Measurements from ENCODE around the gene ERBB2. TPM values are rescaled to one million over a fixed set of nuclear protein-coding genes. Genes with fewer than 3 reads are reported as not detected.
A peak's percentile ranks its signal among the peaks of the same experiment; 100 is the strongest.

ERBB2 gene
- total and polyA plus RNA-seq, 10 of the 15 experiments (the other 5 are each of a cell fraction or from before 2014, with no cell fraction given) = 0.39 to 7.0 (median 4.3) TPM

GRCh38 chr17:39765766-39766165 is 65.9 kb downstream of the ERBB2 start:
- WGBS (ENCODE audit: insufficient coverage, insufficient replicate concordance, low lambda C conversion rate, missing lambda C conversion rate) = 94% methylated on average over 18 of the region's 18 CpGs
- Histone ChIP-seq H3K27me3 (replicated peaks in 1 of 2; ENCODE audit: control insufficient read depth in 2 of 2, insufficient read depth in 2 of 2, low read length in 1 of 2) (no peaks in the 10 kb centered on the region), H3K27ac (ENCODE audit: control insufficient read depth, insufficient read depth) (no peak overlapping the region), H4K20me1 (ENCODE audit: control insufficient read depth, insufficient read depth) (no peaks in the 10 kb centered on the region; the same call in none of the 2 replicates), H2AFZ (ENCODE audit: control insufficient read depth, low read depth, low read length) (no peak overlapping the region), H3K4me1 (ENCODE audit: control insufficient read depth, insufficient read depth, low read length) (peaks cover 56% of the 10 kb centered on the region), H3K4me2 (ENCODE audit: control insufficient read depth, insufficient read depth) (no peak overlapping the region), H3K9me3 (replicated peaks; ENCODE audit: control insufficient read depth, insufficient read depth, low read length) (no peaks in the 10 kb centered on the region), H3K4me3 (no peak overlapping the region), H3K36me3 (ENCODE audit: control insufficient read depth in 2 of 2, insufficient read depth in 2 of 2, low read length in 1 of 2) (peaks cover 19 to 55% of the 10 kb centered on the region in 2 experiments), H3K9ac (ENCODE audit: control insufficient read depth, insufficient read depth, low read length) (no peak overlapping the region), H3K79me2 (ENCODE audit: control insufficient read depth, insufficient read depth, low read length) (peaks cover 80% of the 10 kb centered on the region)
- ChIA-PET CTCF (interaction anchor here (0.9 to 1.6 kb wide), 2 partner anchors 10 to 193 kb away, joined by 3 to 6 read pairs; no protein-coding TSS in a partner anchor), POLR2A (interaction anchor here (0.6 to 1.9 kb wide), 3 partner anchors 11 to 78 kb away, joined by 3 to 5 read pairs (median 3); partner anchors contain the start of gene PGAP3), SMC1A (ENCODE audit: uncharacterized antibody, unreplicated experiment) (interaction anchor here (1.0 to 2.5 kb wide), 9 partner anchors 7 to 99 kb away, joined by 3 to 12 read pairs (median 5); no protein-coding TSS in a partner anchor), RAD21 (ENCODE audit: unreplicated experiment) (interaction anchor here (1.6 to 1.8 kb wide), 2 partner anchors 10 kb away, joined by 3 to 12 read pairs; no protein-coding TSS in a partner anchor)
- DNase-seq (ENCODE audit: low read depth, low spot score) (no peak), FAIRE-seq (no peak), ATAC-seq (no peak)
- no TSS peak for BruUV-seq (replicated peaks)
- in situ Hi-C loops (cut with MboI) (no loop called here), intact Hi-C loops (cut with micrococcal nuclease; ENCODE audit: unreplicated experiment) (no loop called here)
- no peak for TF ChIP-seq NFXL1 (IDR thresholded peaks at IDR 0.05; ENCODE audit: borderline replicate concordance)
- TF ChIP-seq MLLT1 (IDR thresholded peaks at IDR 0.05) = peak; percentile 59; the same call in 1 of the 2 replicates

- peaks cover 61% of the 10 kb centered on the region for H3K4me1 ChIP-seq (ENCODE audit: control insufficient read depth, insufficient read depth, low read length)
- H3K27ac ChIP-seq (ENCODE audit: control insufficient read depth, insufficient read depth) = peak overlapping the region; percentile 76
- FAIRE-seq (no peak), DNase-seq (ENCODE audit: low read depth, low spot score) (no peak), ATAC-seq (peak; percentile 35)
- peaks cover 18 to 51% of the 10 kb centered on the region in 2 experiments for H3K36me3 ChIP-seq (ENCODE audit: control insufficient read depth in 2 of 2, insufficient read depth in 2 of 2, low read length in 1 of 2)
- SMC1A ChIA-PET (ENCODE audit: uncharacterized antibody, unreplicated experiment) = interaction anchor here (0.7 to 2.5 kb wide), 10 partner anchors 8 to 98 kb away, joined by 3 to 12 read pairs (median 5); no protein-coding TSS in a partner anchor
- no peak overlapping the region for H3K9ac ChIP-seq (ENCODE audit: control insufficient read depth, insufficient read depth, low read length)
- in situ Hi-C loops (cut with MboI) (no loop called here), intact Hi-C loops (cut with micrococcal nuclease; ENCODE audit: unreplicated experiment) (loop anchor here (1.0 kb wide), 1 partner anchor 9 kb away; no protein-coding TSS in a partner anchor)
- no peaks in the 10 kb centered on the region; the same call in none of the 2 replicates for H4K20me1 ChIP-seq (ENCODE audit: control insufficient read depth, insufficient read depth)
- WGBS (ENCODE audit: insufficient coverage, insufficient replicate concordance, low lambda C conversion rate, missing lambda C conversion rate) = 0% methylated on average over 3 of the region's 3 CpGs
- H2AFZ ChIP-seq (ENCODE audit: control insufficient read depth, low read depth, low read length) = no peak overlapping the region
- peaks cover 87% of the 10 kb centered on the region for H3K79me2 ChIP-seq (ENCODE audit: control insufficient read depth, insufficient read depth, low read length)
- BruUV-seq (replicated peaks) = no TSS peak
- CTCF ChIA-PET = interaction anchor here (0.6 to 1.6 kb wide), 6 partner anchors 9 to 148 kb away, joined by 3 to 6 read pairs (median 4); no protein-coding TSS in a partner anchor
- H3K4me3 ChIP-seq = no peak overlapping the region
- H3K4me2 ChIP-seq (ENCODE audit: control insufficient read depth, insufficient read depth) = peak overlapping the region; percentile 21; the same call in 1 of the 2 replicates
- H3K27me3 ChIP-seq (replicated peaks in 1 of 2; ENCODE audit: control insufficient read depth in 2 of 2, insufficient read depth in 2 of 2, low read length in 1 of 2) = no peaks in the 10 kb centered on the region
- H3K9me3 ChIP-seq (replicated peaks; ENCODE audit: control insufficient read depth, insufficient read depth, low read length) = no peaks in the 10 kb centered on the region
- RAD21 ChIA-PET (ENCODE audit: unreplicated experiment) = interaction anchor here (0.9 to 1.6 kb wide), 5 partner anchors 9 to 98 kb away, joined by 3 to 7 read pairs (median 4); no protein-coding TSS in a partner anchor
- POLR2A ChIA-PET = interaction anchor here (0.5 to 1.9 kb wide), 5 partner anchors 9 to 509 kb away, joined by 3 to 5 read pairs (median 3); no protein-coding TSS in a partner anchor
- no peak for TF ChIP-seq POLR2AphosphoS2 (IDR thresholded peaks at IDR 0.05; ENCODE audit: low read depth, low read length)
- no peak for TF ChIP-seq CEBPB (IDR thresholded peaks at IDR 0.05; ENCODE audit: borderline replicate concordance in 1 of 2, low read depth in 2 of 2, low read length in 2 of 2)
- no peak for TF ChIP-seq PML (IDR thresholded peaks at IDR 0.05; ENCODE audit: low read length)
- peak; percentile 85 for TF ChIP-seq NBN (IDR thresholded peaks at IDR 0.05)
- TF ChIP-seq TCF12 (IDR thresholded peaks at IDR 0.05; ENCODE audit: low read depth, low read length) = 0 out of 2 replicates have a peak, but pooled peaks have one; percentile 21
- TF ChIP-seq EP300 (IDR thresholded peaks at IDR 0.05; ENCODE audit: borderline replicate concordance in 1 of 2, control insufficient read depth in 1 of 2, low read depth in 2 of 2, low read length in 2 of 2) = peak; percentile 55 to 61; a peak in 3 of 4 replicates
- TF ChIP-seq CHD4 (IDR thresholded peaks at IDR 0.05) = no peak
- TF ChIP-seq SREBF2 (IDR thresholded peaks at IDR 0.05; ENCODE audit: low read length) = no peak
- TF ChIP-seq NFXL1 (IDR thresholded peaks at IDR 0.05; ENCODE audit: borderline replicate concordance) = no peak
- TF ChIP-seq USF1 (IDR thresholded peaks at IDR 0.05; ENCODE audit: borderline replicate concordance, extremely low read length, insufficient read depth, low read depth, low read length) = no peak
- no peak for TF ChIP-seq MYC (IDR thresholded peaks at IDR 0.05; ENCODE audit: insufficient read depth, insufficient read length, insufficient replicate concordance, low read length, severe bottlenecking)
Observed at GRCh38 chr17:39767147-39767546, 67.3 kb downstream of the ERBB2 start.
